IPS-NIHi7 (cell line): ENCODE data around the gene KIAA1217.

Experiments used
- DNase-seq: peaks from one replicate; pipeline ENCODE4 v3.0.0; 2012; ENCODE audit warnings: mixed read lengths; ENCODE audit errors: extremely low spot score

KIAA1217 gene

DNA sequence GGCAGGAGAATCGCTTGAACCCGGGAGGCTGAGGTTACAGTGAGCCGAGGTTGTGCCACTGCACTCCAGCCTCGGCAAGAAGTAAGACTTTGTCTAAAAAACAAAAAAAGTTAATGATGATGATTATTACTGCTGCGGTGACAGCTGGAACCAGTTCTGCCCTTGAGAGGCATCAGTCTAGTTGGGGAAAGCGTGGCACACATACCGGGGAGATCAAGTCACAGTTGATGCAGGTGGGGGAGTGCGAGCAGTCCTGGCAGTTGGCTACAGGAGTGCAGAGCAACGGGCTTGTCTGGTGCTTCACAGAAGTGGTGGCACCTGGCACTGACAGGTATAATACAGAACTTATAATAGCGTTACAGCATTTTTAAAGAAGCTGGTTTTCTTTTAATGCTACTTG lies 341.7 kb downstream of the KIAA1217 start:
- DNase-seq: no peak

DNA sequence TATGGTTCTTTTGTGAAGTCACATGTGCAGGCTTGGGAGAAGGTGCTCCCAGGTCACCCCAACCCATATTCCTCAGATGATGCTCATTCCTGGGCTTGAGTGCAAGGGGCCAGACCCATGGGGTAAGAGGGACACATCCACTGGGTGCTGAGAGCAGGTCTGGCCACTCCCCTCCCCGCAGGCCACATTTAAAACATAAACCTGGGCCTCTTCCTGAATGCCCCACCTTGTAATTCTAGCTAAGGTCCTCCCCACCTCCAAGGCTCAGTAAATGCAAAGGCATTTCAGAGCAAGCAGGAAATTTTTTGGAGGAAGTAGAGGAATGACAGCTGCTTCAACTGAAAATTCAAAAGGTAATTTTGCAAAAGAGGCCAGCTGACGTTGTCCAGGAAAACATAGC lies 342.2 kb downstream of the KIAA1217 start:
- DNase-seq: no peak

- DNase-seq: peak; percentile 98
Measured at GRCh38 chr10:24552346-24553016, 343.5 kb downstream of the KIAA1217 start.

DNA sequence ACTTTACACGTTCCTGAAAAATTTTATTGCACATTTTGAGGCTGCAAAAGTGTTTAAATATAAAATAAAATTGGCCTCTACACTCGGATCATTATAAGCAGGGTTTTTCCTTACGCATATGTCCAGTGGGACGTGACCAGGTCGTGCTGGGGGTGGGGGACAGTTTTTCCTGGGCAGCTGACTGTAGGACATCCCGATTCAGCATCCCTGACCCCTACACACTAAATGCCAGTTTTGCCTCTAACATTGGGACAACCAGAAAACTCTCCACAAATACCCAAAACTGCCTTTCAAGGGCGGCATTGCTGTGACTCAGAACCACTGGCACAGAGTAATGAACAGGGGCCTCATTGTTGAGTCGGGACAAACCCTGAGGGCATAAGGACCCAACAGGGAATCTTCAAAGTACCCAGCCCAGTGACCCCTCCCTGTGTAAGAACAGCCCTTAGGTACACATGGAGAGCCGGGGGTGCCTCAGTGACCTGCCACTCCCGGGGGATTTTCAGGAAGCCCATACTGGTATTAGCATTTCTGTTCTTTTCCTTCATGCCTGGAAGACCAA lies 344.2 kb downstream of the KIAA1217 start:
- no peak for DNase-seq

GRCh38 chr10:24554036-24554435 lies 345.1 kb downstream of the KIAA1217 start:
- DNase-seq: no peak

- DNase-seq: no peak
Measured at GRCh38 chr10:24556126-24556749, 347.3 kb downstream of the KIAA1217 start.

GRCh38 chr10:24556750-24557742 lies 348.1 kb downstream of the KIAA1217 start:
- peak; percentile 57 for DNase-seq

DNA sequence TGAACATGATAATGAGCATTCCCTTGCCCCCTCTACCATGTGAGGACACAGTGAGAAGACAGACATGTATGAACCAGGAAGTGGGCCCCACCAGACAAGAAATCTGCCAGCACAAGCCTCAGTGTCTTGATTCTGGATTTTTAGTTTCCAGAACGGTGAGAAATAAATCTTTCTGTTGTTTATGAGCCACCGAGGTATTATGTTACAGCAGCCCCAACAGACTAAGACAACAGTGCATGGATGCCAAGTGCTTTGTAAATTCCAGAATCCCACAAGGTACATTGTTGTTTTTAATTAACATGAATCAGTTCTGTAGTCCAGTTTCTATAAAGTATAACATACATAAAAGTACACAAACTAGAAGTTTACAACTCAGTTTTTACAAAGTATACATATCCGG lies 352.5 kb downstream of the KIAA1217 start:
- no peak for DNase-seq

- no peak for DNase-seq
Measured at GRCh38 chr10:24568042-24568441, 359.1 kb downstream of the KIAA1217 start.

DNA sequence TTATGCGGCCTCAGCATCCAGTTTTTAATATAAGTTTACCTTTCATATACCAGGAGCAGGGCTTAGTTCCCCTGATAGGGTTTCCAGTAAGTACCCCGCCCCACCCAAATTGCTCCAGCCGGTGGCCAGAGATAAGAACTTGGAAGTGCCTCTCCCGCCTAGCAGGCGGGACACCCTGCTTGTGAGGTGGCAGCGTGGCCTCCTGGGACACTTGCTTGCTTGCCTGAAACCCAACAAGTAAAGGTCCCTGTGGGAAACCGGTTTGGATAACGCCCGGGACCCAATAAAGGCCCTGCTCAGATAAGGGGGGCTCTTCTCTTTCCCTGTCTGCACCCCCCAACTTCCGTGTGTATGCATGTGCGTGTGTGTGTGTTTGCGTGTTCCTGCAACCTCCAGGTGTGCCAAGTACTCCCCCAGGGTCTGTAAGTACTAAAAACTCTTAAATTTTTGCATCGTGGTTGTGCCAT lies 360.4 kb downstream of the KIAA1217 start:
- DNase-seq: no peak

GRCh38 chr10:24569828-24570657 lies 361.1 kb downstream of the KIAA1217 start:
- no peak for DNase-seq

GRCh38 chr10:24570658-24571426 lies 361.9 kb downstream of the KIAA1217 start:
- no peak for DNase-seq

GRCh38 chr10:24571870-24572450 lies 363.0 kb downstream of the KIAA1217 start:
- DNase-seq: no peak

GRCh38 chr10:24574161-24574560 lies 365.2 kb downstream of the KIAA1217 start:
- DNase-seq: no peak

- no peak for DNase-seq
Measured at GRCh38 chr10:24574578-24575155, 365.7 kb downstream of the KIAA1217 start.

DNA sequence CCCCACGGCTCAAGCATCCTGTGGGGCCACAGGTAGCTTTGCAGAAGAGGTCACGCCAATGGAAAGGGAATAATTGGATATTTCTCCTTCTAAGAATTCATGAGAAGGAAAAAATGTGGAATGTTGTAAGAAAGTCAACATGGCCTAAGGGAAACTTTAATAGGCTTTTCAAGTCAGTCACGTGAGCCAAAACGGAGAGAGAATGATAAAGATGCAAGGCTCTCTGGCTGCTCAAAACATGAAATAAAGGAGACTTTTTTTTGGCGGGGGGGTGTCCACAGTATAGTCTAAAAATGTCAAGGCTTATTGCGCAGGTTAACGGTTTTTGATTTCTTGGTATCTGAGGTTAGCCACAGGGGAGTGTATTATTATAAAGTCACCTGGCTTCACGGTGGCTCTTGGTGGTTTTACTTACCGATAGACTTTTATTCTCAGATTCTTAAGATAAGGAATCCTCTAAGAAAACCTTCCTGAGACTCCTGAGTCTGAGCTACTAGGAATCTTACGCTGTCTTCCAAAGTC lies 366.6 kb downstream of the KIAA1217 start:
- no peak for DNase-seq

DNA sequence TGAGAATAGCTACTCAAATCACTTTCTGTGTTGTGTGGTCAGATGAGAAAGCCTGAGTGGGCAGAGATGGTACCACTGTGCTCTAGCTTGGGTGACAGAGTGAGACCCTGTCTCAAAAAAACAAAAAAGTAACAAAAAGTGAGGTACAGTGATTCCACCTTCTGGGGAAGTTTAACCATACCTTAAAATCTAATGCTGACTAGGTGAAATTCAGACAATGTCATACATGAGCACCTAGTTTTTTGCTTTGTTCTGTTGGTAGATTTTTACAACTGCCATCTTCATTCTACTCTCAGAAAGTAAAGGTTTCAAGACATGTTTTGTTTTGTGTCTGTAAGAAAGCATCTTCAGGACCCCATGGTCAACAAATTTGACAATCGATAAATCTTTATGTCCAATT lies 370.5 kb downstream of the KIAA1217 start:
- no peak for DNase-seq

GRCh38 chr10:24579906-24580305 lies 371.0 kb downstream of the KIAA1217 start:
- peak; percentile 42 for DNase-seq

- DNase-seq: no peak
Measured at GRCh38 chr10:24589265-24589664, 380.3 kb downstream of the KIAA1217 start.
